Ovary (tissue), 3 donors: Measurements from ENCODE around the gene SRRM3.

Experiments used
- POLR2A ChIP-seq: fragments of 450-650 bp; IDR thresholded peaks from one replicate; pipeline ENCODE4 v1.6.1; 2017; ENCODE audit warnings: antibody characterized with exemption, mild to moderate bottlenecking, moderate library complexity
- TF ChIP-seq, protein P1 (sequence below), 3 donors: fragments of 450-650 bp in 2 of 3; fragments of 200-600 bp in 1 of 3; IDR thresholded peaks; one replicate each; pipeline versions ENCODE4 v1.5.1 to v1.8.0; 2016 to 2022; ENCODE audit warnings: antibody characterized with exemption in 3 of 3, mild to moderate bottlenecking in 1 of 3
- donor health status: DM: no; HTN: no; CAD: no.

DNA sequence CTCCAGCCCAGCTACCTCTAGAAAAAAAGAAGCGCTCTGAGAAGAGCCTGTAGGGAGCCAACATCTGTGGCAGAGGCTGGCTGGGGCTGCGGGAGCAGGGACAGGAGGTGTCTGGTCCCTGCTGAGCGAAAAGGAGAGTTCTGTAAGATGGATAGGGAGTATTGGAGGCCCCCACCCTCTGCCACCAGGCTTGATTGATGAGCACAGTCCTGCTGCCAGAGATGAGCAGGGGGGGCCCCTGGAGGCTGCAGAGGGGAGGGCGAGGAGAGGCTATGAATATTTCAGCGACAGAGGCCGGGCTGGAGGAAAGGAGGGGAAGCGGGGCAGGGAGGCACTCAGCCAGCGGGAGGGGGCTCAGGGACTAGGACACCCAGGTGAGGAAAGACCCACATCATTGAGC, 56.3 kb downstream of the SRRM3 start:
- TF ChIP-seq, protein P1, sequence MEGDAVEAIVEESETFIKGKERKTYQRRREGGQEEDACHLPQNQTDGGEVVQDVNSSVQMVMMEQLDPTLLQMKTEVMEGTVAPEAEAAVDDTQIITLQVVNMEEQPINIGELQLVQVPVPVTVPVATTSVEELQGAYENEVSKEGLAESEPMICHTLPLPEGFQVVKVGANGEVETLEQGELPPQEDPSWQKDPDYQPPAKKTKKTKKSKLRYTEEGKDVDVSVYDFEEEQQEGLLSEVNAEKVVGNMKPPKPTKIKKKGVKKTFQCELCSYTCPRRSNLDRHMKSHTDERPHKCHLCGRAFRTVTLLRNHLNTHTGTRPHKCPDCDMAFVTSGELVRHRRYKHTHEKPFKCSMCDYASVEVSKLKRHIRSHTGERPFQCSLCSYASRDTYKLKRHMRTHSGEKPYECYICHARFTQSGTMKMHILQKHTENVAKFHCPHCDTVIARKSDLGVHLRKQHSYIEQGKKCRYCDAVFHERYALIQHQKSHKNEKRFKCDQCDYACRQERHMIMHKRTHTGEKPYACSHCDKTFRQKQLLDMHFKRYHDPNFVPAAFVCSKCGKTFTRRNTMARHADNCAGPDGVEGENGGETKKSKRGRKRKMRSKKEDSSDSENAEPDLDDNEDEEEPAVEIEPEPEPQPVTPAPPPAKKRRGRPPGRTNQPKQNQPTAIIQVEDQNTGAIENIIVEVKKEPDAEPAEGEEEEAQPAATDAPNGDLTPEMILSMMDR (IDR thresholded peaks at IDR 0.05) = no peak
- no peak for TF ChIP-seq POLR2A
